GM10248 (cell line): Measurements from ENCODE around the gene TOM1.

Experiments
- CTCF ChIA-PET: fragments of 300-600 bp; sonication (Branson Sonifier 250); formaldehyde crosslinking; extraction: SDS; loops from one replicate; lab custom pipeline; 2021; ENCODE audit warnings: antibody characterized with exemption; lab: Yijun Ruan, JAX
- POLR2A ChIA-PET: fragments of 350-650 bp; sonication (Branson Sonifier 250); formaldehyde crosslinking; extraction: SDS; loops from one replicate; lab custom pipeline; 2020; ENCODE audit warnings: antibody characterized with exemption; lab: Yijun Ruan, JAX
- DNase-seq: peaks from one replicate; pipeline ENCODE4 v3.0.0; 2012; ENCODE audit errors: extremely low spot score
- TF ChIP-seq, protein P1 (sequence below): IDR thresholded peaks from 2 replicates; pipeline ENCODE4 v1.5.1; 2012; ENCODE audit warnings: mild to moderate bottlenecking, low read depth; ENCODE audit errors: extremely low read depth, missing control alignments, control extremely low read depth

TOM1 gene

GRCh38 chr22:35345808-35346505 is 46.3 kb downstream of the TOM1 start:
- ChIA-PET POLR2A (no interaction called here), CTCF (interaction anchor here (0.8 to 1.5 kb wide), 4 partner anchors 15 to 236 kb away, joined by 3 read pairs; no protein-coding TSS in a partner anchor)
- no peak for DNase-seq
- TF ChIP-seq, protein P1, sequence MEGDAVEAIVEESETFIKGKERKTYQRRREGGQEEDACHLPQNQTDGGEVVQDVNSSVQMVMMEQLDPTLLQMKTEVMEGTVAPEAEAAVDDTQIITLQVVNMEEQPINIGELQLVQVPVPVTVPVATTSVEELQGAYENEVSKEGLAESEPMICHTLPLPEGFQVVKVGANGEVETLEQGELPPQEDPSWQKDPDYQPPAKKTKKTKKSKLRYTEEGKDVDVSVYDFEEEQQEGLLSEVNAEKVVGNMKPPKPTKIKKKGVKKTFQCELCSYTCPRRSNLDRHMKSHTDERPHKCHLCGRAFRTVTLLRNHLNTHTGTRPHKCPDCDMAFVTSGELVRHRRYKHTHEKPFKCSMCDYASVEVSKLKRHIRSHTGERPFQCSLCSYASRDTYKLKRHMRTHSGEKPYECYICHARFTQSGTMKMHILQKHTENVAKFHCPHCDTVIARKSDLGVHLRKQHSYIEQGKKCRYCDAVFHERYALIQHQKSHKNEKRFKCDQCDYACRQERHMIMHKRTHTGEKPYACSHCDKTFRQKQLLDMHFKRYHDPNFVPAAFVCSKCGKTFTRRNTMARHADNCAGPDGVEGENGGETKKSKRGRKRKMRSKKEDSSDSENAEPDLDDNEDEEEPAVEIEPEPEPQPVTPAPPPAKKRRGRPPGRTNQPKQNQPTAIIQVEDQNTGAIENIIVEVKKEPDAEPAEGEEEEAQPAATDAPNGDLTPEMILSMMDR = no peak

DNA sequence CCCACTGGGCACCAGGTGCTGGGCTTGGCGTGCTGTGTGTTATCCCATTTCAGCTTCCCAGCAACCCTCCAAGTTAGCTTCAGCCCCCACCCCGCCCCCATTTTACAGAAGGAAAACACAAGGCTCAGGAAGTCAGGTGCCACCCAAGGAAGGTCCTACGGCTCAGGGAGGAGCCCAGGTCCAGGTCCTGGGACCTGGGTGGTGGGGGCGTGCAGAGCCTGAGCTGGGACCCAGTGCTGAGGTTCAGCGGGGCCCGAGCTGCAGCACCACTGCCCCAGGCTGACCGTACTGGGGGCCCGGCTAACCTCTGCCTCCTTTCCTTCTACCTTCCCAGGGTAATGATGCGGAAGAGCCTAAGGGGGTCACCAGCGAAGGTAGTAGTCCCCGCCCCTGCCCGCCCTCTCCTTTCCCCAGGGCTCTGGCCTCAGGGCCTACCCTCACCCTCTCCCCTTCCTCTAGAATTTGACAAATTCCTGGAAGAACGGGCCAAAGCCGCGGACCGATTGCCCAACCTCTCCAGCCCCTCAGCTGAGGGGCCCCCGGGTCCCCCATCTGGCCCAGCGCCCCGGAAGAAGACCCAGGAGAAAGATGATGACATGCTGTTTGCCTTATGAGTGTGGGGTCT is 47.0 kb downstream of the TOM1 start:
- CTCF ChIA-PET = interaction anchor here (1.0 to 5.1 kb wide), 2 partner anchors 33 to 236 kb away, joined by 3 to 76 read pairs; no protein-coding TSS in a partner anchor
- POLR2A ChIA-PET = no interaction called here
- TF ChIP-seq, protein P1 = no peak
- no peak for DNase-seq

DNA sequence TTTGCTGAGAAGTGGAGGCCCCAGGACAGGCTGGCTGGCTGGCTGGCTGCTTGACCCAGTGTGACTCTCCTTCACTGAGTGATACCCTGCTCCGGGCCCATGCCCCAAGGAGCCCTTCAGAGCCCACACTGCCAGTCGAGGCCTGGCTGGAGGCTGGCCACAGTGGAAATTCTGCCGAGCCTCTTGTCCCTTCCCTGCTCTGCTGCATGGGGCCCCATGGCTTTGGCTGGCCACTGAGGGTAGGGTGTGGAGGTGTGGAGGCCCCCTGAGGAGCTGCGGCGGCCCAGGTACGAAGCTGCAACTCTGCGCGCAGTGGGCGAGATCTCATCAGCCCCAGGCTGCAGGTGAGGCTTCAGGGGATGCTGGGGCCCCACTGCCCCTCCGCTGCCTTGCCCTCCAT is 47.8 kb downstream of the TOM1 start:
- CTCF ChIA-PET = interaction anchor here (4.4 to 5.1 kb wide), 2 partner anchors 62 to 235 kb away, joined by 47 to 76 read pairs; no protein-coding TSS in a partner anchor

GRCh38 chr22:35348026-35348590 is 48.4 kb downstream of the TOM1 start:
- ChIA-PET POLR2A (no interaction called here), CTCF (interaction anchor here (0.7 to 5.1 kb wide), 5 partner anchors 10 to 234 kb away, joined by 3 to 76 read pairs (median 4); no protein-coding TSS in a partner anchor)
- TF ChIP-seq, protein P1 = no peak
- no peak for DNase-seq

More for the DNA sequence above, 47.8 kb downstream of the TOM1 start:
- no peak for DNase-seq
- POLR2A ChIA-PET = no interaction called here
- TF ChIP-seq, protein P1 = no peak

DNA sequence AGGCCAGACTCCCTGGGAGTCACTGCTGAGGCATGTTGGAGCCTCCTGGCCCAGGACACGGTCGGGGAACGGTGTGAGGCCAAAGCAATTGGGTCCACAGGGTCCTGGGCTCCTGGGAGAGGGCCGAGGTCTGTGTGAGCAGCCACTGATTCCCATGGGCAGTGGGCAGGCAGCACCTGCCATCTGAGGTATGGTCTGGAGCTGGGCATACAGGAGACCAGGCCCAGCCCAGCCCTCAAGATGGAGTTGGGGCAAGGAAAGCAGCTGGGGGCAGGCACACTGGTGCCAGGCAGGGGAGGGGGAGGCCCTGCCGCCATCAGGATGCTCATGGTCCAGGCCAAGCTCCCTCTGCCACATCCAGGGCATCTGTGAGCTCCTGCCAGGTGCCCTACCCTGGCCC is 49.0 kb downstream of the TOM1 start:
- POLR2A ChIA-PET = no interaction called here
- TF ChIP-seq, protein P1 = no peak
- CTCF ChIA-PET = interaction anchor here (0.7 to 5.1 kb wide), 7 partner anchors 10 to 273 kb away, joined by 3 to 76 read pairs (median 3); no protein-coding TSS in a partner anchor
- DNase-seq = no peak

DNA sequence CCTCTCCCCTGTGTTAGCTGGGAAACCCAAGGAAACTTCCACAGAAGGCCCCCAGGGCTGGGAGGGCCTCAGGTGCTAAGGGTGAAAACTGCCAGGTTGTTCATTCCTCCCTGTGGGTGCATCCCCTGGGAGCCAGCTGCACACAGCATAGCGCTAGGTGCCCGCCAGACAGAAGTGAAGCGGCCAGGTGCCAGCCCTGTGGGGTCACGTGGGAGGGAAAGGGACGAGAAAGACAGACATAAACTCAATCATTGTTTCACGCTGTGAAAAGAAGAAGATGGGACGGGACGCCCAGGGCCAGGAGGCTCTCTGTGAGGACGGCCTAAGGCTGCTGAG is 49.6 kb downstream of the TOM1 start:
- TF ChIP-seq, protein P1 = no peak
- no peak for DNase-seq
- CTCF ChIA-PET = interaction anchor here (0.7 to 5.1 kb wide), 8 partner anchors 9 to 775 kb away, joined by 3 to 76 read pairs (median 4); no protein-coding TSS in a partner anchor
- POLR2A ChIA-PET = no interaction called here
